Activated naive CD8-positive, alpha-beta T cell treated with anti-CD3 and anti-CD28 coated beads for 36 hours (primary cell): ENCODE data around the gene URI1. TPM values are rescaled to one million over a fixed set of nuclear protein-coding genes. Genes with fewer than 3 reads are reported as not detected.

Experiments
- DNase-seq: peaks from one replicate; pipeline ENCODE4 v3.0.0; 2021
- H3K27ac Mint-ChIP-seq: one replicate; pipeline ENCODE4 v1.8.0; 2022; ENCODE audit warnings: mild to moderate bottlenecking, moderate library complexity, mixed read lengths
- H3K27me3 Mint-ChIP-seq: one replicate; pipeline ENCODE4 v1.8.0; 2022; ENCODE audit warnings: mild to moderate bottlenecking, mixed read lengths
- H3K36me3 Mint-ChIP-seq: one replicate; pipeline ENCODE4 v1.8.0; 2021; ENCODE audit warnings: mild to moderate bottlenecking, mixed read lengths
- H3K4me1 Mint-ChIP-seq: one replicate; pipeline ENCODE4 v1.8.0; 2021; ENCODE audit warnings: mixed read lengths
- H3K4me3 Mint-ChIP-seq: one replicate; pipeline ENCODE4 v1.8.0; 2022; ENCODE audit warnings: mild to moderate bottlenecking, moderate library complexity, mixed read lengths
- H3K9me3 Mint-ChIP-seq: one replicate; pipeline ENCODE4 v1.8.0; 2022; ENCODE audit warnings: mixed read lengths
- total RNA-seq, 2 experiments: library from RNA; stranded (reverse); gene quantifications; one replicate each; pipeline ENCODE4 v1.2.3, GENCODE V29; 2021

URI1 gene
- total RNA-seq, 2 experiments from 2014 or later: 69.7 to 75.4 TPM

- H3K27ac Mint-ChIP-seq: no peak overlapping the region
- H3K36me3 Mint-ChIP-seq: peaks cover 35% of the 10 kb centered on the region
- no peak for DNase-seq
- H3K4me1 Mint-ChIP-seq: peaks cover 24% of the 10 kb centered on the region
- H3K4me3 Mint-ChIP-seq: no peak overlapping the region
- H3K9me3 Mint-ChIP-seq: no peaks in the 10 kb centered on the region
- H3K27me3 Mint-ChIP-seq: no peaks in the 10 kb centered on the region
Observed at GRCh38 chr19:30009013-30009412, 67.0 kb downstream of the URI1 start.

DNA sequence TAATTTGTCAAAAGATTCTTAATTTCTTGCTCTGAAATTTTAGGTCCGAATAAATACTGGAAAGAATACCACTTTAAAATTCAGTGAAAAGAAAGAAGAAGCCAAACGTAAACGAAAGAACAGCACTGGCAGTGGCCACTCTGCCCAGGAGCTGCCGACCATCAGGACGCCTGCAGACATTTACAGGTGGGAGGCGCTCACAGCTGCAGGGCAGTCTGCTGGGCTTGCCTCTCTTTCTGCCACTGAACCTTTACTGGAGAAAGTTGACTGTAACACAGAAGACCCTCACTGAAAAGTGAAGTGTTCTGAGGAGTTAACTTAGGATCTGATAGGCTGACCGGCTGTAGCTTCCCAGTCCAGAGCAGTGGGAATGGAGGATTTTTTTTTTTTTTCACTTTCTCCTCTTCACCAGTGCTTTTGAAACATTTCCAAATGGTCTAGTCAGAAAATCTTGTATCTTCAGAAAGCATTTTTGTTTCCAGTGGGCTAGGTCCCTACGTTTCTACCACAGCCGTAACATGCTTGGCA, 69.1 kb downstream of the URI1 start:
- H3K36me3 Mint-ChIP-seq: peaks cover 29% of the 10 kb centered on the region
- H3K4me1 Mint-ChIP-seq: peaks cover 6% of the 10 kb centered on the region
- no peak for DNase-seq
- no peak overlapping the region for H3K4me3 Mint-ChIP-seq
- H3K27ac Mint-ChIP-seq: no peak overlapping the region
- H3K9me3 Mint-ChIP-seq: no peaks in the 10 kb centered on the region
- H3K27me3 Mint-ChIP-seq: no peaks in the 10 kb centered on the region

DNA sequence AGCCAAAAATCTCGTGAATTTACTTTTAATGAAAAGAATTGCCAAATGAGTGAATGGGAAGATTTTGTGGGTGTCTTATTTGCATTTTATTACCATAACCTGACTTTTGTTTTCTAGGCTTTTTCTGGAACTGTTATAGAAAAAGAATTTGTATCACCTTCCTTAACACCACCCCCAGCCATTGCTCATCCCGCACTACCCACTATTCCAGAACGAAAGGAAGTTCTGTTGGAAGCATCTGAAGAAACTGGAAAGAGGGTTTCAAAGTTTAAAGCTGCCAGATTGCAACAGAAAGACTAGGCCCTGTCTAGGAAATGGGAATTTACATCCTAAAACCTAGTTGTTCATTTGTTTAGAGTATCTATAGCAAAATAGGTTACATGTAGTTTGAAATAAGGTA, 72.7 kb downstream of the URI1 start:
- Mint-ChIP-seq H3K4me1 (peaks cover 5% of the 10 kb centered on the region), H3K27me3 (no peaks in the 10 kb centered on the region), H3K36me3 (peaks cover 26% of the 10 kb centered on the region), H3K27ac (no peak overlapping the region), H3K4me3 (no peak overlapping the region), H3K9me3 (no peaks in the 10 kb centered on the region)
- no peak for DNase-seq

DNA sequence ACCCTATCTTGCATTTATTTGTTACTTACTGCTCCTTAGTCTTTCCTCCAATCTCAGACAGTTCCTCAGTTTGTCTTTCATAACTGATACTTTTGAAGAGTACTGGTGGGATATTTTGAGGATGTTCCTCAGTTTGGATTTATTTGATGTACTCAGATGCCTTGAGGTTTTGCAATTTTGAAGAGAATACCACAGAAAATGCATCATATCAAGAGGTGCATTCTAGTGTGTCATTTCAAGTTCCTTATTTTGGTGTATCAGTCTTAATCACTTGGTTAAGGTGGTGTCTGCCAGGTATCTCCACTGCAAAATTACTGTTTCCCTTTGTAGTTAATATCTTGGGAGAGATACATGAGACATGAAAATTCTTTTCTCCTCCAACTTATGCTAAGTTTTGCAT, 75.1 kb downstream of the URI1 start:
- Mint-ChIP-seq H3K27ac (no peak overlapping the region), H3K27me3 (no peaks in the 10 kb centered on the region), H3K9me3 (no peaks in the 10 kb centered on the region), H3K36me3 (peaks cover 34% of the 10 kb centered on the region), H3K4me1 (peaks cover 5% of the 10 kb centered on the region), H3K4me3 (no peak overlapping the region)
- no peak for DNase-seq

DNA sequence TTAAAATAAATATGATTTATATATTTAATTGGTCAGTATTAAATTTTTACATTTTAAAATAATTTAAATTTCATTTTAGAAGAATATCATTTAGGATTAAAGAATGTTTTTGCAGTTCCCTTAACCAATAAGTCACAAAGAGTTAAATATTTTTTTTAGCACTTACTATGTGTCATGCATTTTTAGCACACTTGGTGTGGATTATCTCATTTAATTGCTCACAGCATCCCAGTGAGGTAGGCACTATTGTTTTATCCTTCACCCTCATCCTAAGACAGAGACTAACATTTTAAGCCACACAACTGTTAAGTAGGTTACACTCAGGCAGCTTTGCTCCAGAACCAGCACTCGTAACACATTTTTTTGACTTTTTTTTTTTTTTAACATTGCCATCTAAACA, 78.2 kb downstream of the URI1 start:
- Mint-ChIP-seq H3K4me3 (no peak overlapping the region), H3K9me3 (no peaks in the 10 kb centered on the region), H3K4me1 (peaks cover 5% of the 10 kb centered on the region)

GRCh38 chr19:30022659-30023058, 80.6 kb downstream of the URI1 start:
- H3K4me3 Mint-ChIP-seq: no peak overlapping the region

More for the DNA sequence above, 78.2 kb downstream of the URI1 start:
- no peak overlapping the region for H3K27ac Mint-ChIP-seq
- peaks cover 35% of the 10 kb centered on the region for H3K36me3 Mint-ChIP-seq
- DNase-seq: no peak
- H3K27me3 Mint-ChIP-seq: no peaks in the 10 kb centered on the region

DNA sequence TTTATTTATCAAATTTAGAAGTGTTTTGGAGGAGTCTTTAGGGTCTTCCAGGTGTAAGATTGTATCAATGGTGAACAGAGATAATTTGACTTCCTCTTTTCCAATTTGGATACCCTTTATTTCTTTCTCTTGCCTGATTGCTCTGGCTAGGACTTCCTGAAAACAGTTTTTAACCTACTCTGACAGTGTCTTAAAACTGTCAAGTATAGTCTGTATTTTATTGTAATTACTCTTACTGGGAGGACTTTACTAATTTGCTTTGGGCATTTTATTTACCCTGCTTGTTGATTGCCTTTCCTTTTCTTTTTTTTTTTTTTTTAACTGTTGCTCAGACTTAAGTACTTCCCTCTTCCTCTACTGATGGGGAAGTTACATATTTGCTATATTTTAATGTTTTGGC, 81.3 kb downstream of the URI1 start:
- Mint-ChIP-seq H3K27me3 (no peaks in the 10 kb centered on the region), H3K9me3 (no peaks in the 10 kb centered on the region), H3K4me1 (peaks cover 3% of the 10 kb centered on the region), H3K27ac (no peak overlapping the region), H3K36me3 (peaks cover 48% of the 10 kb centered on the region), H3K4me3 (no peak overlapping the region)
- DNase-seq: no peak

More at GRCh38 chr19:30022659-30023058, 80.6 kb downstream of the URI1 start:
- DNase-seq: no peak
- Mint-ChIP-seq H3K4me1 (peaks cover 3% of the 10 kb centered on the region), H3K9me3 (no peaks in the 10 kb centered on the region), H3K27ac (no peak overlapping the region), H3K36me3 (peaks cover 42% of the 10 kb centered on the region), H3K27me3 (no peaks in the 10 kb centered on the region)

GRCh38 chr19:30024091-30024490, 82.1 kb downstream of the URI1 start:
- H3K36me3 Mint-ChIP-seq: peaks cover 49% of the 10 kb centered on the region
- peaks cover 4% of the 10 kb centered on the region for H3K9me3 Mint-ChIP-seq
- no peaks in the 10 kb centered on the region for H3K27me3 Mint-ChIP-seq
- H3K4me1 Mint-ChIP-seq: peaks cover 7% of the 10 kb centered on the region
- no peak overlapping the region for H3K27ac Mint-ChIP-seq
- H3K4me3 Mint-ChIP-seq: no peak overlapping the region
- DNase-seq: no peak

GRCh38 chr19:30026933-30027332, 84.9 kb downstream of the URI1 start:
- H3K9me3 Mint-ChIP-seq: peaks cover 10% of the 10 kb centered on the region
- H3K27ac Mint-ChIP-seq: no peak overlapping the region
- H3K36me3 Mint-ChIP-seq: peaks cover 68% of the 10 kb centered on the region

GRCh38 chr19:30028118-30028991, 86.3 kb downstream of the URI1 start:
- H3K27ac Mint-ChIP-seq: no peak overlapping the region
- no peak overlapping the region for H3K4me3 Mint-ChIP-seq
- H3K9me3 Mint-ChIP-seq: peaks cover 19% of the 10 kb centered on the region
- DNase-seq: no peak
- H3K4me1 Mint-ChIP-seq: peaks cover 24% of the 10 kb centered on the region
- H3K36me3 Mint-ChIP-seq: peaks cover 70% of the 10 kb centered on the region
- no peaks in the 10 kb centered on the region for H3K27me3 Mint-ChIP-seq

More at GRCh38 chr19:30026933-30027332, 84.9 kb downstream of the URI1 start:
- no peak for DNase-seq
- Mint-ChIP-seq H3K4me3 (no peak overlapping the region), H3K4me1 (peaks cover 24% of the 10 kb centered on the region), H3K27me3 (no peaks in the 10 kb centered on the region)

DNA sequence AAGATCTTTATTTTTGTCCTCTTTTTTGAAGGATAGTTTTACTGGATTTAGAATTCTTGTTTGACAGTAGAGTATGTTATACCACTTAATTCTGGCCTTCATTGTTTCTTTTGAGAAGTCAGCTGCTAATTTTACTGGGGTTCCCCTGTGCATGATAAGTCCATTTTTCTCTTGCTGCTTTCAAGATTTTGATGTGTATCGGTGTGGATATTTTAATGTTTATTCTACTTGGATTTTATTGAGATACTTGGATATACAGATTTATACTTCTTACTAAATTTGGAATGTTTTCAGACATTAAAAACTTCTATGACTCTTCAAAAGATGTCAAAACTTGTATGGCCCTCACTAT, 86.9 kb downstream of the URI1 start:
- Mint-ChIP-seq H3K9me3 (peaks cover 20% of the 10 kb centered on the region), H3K27ac (peak overlapping the region; percentile 10), H3K36me3 (peaks cover 71% of the 10 kb centered on the region), H3K4me3 (no peak overlapping the region), H3K4me1 (peaks cover 24% of the 10 kb centered on the region), H3K27me3 (no peaks in the 10 kb centered on the region)
- no peak for DNase-seq

- H3K27me3 Mint-ChIP-seq: no peaks in the 10 kb centered on the region
Observed at GRCh38 chr19:30029721-30030510, 87.9 kb downstream of the URI1 start.

GRCh38 chr19:30034321-30034720, 92.3 kb downstream of the URI1 start:
- Mint-ChIP-seq H3K27ac (no peak overlapping the region), H3K9me3 (peaks cover 51% of the 10 kb centered on the region), H3K36me3 (peaks cover 95% of the 10 kb centered on the region), H3K4me3 (no peak overlapping the region), H3K4me1 (peaks cover 15% of the 10 kb centered on the region), H3K27me3 (no peaks in the 10 kb centered on the region)
- no peak for DNase-seq

More at GRCh38 chr19:30029721-30030510, 87.9 kb downstream of the URI1 start:
- Mint-ChIP-seq H3K9me3 (peaks cover 28% of the 10 kb centered on the region), H3K4me3 (no peak overlapping the region), H3K27ac (peak overlapping the region; percentile 55), H3K36me3 (peaks cover 80% of the 10 kb centered on the region), H3K4me1 (peaks cover 24% of the 10 kb centered on the region)
- DNase-seq: peak; percentile 24

DNA sequence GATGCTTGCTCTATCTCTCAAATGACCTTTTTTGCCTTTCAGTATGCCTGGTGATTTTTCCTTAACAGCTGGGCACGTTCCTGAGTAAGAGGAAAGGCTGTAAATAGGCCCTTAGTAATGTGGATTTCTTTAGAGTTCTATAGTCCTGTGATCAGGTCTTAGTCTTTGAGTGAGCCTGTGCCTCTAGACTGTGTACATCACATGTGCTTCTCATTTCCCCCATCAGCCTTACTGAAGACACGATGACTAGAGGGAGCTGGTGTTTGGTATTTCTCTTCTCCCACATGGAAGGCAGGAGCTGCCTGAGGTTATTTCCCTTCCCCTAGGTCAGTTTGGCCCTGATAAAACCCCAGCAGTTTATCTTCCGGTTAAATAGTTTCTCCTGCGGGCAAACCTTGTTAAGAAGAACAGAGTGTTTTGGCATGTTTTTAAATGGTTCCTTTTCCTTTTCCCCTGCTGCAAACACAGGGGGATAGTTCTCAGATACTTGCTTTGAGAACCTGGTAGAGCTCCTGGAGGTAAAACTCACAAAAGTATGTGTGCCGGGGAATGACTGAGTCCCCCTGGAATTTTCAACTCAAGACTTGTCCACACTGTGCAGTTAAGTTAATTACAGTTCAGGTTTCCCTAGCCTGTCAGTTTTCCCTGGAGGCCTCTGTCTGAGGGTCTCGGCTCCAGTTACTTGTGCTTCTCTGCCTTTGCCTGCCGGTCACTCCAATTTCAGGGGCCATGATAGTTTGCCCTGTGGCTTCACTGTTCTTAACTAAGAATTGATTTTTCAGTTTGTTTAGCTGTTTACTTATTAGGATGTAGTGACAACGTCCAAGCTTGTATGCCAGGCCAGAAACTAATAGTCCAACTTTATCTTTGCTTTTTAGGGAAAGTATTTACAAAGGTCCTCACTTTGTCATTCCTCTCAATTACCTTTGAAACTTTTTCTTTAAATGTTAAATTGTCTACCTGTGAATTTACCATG, 94.4 kb downstream of the URI1 start:
- Mint-ChIP-seq H3K4me3 (no peak overlapping the region), H3K9me3 (peaks cover 55% of the 10 kb centered on the region), H3K36me3 (peaks cover 91% of the 10 kb centered on the region), H3K27me3 (no peaks in the 10 kb centered on the region), H3K4me1 (no peaks in the 10 kb centered on the region), H3K27ac (no peak overlapping the region)
- DNase-seq: no peak
